RCC 7860 (cell line): ENCODE measurements around the gene TENM4.

Experiments
- DNase-seq: peaks from one replicate; pipeline ENCODE4 v3.0.0-alpha.2; 2015; ENCODE audit warnings: low spot score
- FAIRE-seq: peaks from 2 replicates; lab custom pipeline; 2012; peaks lifted over from hg19 to GRCh38; lab: Jason Lieb, UNC

Gene TENM4

DNA sequence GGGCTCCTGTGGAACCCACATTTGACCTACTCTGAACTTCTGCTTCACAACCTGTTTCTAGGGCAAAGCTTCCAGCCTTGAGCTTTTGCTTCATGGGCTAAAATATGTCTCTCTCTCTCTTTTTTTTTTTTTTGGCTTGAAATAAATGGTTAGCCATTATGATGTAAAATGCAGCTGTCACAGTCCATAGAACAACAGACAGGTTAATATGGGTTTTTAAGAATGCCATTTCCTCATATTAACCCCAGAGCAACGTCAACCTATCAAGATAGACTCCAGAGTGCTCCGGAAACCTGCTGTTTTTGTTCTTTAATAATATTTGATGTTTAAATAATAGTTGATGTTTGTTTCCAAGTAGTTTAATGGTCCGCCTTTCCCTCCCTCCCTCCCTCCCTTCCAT is 285.6 kb downstream of the TENM4 start:
- no peak for FAIRE-seq

DNA sequence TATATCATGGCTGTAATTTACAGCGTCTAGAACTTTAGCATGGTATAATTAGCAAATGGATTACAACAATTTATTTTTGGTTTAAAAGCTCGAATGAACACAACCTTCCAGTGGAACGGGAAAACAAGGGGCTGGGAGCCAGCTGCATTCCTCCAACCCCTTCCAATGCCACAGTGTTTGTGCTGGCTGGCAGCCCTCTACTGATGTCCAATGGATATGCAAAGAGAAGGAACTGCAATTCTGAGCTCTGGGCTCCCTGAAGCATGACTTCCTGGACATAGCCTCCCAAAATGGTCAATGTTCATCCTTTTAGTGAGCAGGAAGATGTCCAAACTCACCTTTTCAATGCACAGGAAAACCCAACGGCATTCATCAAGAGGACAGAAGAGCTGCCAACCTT is 288.3 kb downstream of the TENM4 start:
- no peak for DNase-seq
- no peak for FAIRE-seq

More for the DNA sequence above, 285.6 kb downstream of the TENM4 start:
- no peak for DNase-seq

DNA sequence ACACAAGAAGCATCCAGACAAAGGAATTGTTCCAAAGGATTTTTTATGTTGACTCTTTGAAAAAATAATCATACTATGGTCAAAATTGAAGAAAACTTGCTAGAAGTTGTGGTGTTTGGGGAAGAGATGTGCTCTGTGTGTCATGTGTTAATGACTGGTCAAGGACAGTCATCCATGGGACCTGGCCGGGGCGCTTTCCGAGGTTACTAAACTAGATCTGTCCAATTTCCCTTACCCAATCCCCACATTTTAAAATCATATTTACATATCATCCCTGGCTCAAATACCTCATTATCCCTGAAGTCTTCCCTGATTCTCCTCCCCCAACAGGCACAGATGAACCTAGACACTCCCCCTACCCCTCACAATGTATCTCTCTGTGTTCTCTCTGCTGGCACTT is 289.4 kb downstream of the TENM4 start:
- FAIRE-seq, result no peak
- no peak for DNase-seq

DNA sequence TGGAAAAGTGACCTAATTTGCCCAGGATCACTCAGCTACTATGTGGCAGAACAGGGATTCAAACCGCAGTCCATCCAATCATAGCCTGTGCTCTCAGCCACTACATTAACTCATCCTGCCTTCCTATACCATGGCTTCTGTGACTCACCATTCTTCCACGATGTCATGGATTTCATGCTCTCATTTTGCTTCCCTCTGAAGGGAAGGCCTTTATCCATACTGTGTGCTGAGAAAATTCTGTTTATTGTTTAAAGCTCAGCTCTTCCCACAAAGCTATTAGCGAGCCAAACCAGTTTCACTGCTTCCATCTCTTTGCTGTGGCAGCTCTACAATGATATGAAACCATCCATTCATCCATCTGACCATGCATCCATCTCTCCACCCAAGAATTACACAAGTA is 289.9 kb downstream of the TENM4 start:
- FAIRE-seq, result no peak
- peak; percentile 36 for DNase-seq

DNA sequence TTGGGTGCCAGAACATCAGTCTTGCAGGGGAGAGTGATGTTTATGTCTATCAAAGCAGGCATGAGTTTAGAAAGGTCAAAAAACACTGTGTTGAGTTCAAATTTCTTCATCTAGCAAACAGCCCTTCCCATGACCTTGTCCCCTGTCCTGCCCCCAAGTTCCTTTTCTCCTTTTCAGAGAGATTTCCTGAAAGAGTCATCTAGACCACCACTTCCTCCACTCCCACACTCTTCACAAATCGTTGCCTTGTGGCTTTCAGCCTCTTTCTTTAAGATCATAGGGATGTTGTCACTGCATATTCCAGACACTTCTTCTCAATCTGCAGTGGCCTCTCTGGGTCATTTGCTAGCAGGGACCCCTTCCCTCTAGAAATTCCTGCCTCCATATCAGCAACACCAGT is 290.5 kb downstream of the TENM4 start:
- FAIRE-seq, result no peak
- peak; percentile 11 for DNase-seq

DNA sequence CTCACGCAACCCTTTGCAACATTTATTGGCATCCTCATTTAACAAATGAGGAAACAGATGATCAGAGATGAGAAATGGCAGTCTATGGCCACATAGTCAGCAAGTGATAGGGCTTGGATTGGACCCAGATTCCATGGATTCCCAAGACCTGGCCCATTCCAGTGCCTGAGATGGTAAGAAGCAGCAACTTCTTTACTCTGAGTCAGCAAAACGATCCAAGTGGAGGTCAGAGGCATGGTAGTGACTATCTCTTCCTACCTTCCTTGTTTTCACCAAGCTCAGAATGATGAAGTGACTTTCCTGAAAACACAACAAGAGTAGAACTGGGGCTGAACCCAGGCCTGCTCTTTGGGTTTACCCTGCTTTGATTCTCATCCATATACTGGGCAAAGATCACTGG is 293.1 kb downstream of the TENM4 start:
- no peak for DNase-seq
- no peak for FAIRE-seq

DNA sequence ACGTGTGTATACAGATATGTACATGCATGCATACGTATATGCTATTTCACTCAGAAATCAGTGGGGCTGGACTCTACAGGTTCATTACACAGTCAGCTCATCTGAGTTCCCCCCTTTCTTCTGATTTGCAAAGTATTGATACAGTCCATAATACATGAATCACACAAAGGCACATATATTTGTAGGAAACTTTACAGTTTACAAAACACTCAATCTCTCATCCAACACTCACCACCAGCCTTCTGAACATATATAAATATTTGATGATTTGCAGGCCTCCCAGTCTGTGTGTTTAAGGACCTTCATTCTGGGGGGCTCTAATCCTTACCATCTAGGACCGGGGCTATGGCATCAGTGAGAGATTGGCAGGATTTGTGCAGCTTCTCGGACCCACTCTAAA is 293.8 kb downstream of the TENM4 start:
- DNase-seq, result no peak
- FAIRE-seq, result no peak

DNA sequence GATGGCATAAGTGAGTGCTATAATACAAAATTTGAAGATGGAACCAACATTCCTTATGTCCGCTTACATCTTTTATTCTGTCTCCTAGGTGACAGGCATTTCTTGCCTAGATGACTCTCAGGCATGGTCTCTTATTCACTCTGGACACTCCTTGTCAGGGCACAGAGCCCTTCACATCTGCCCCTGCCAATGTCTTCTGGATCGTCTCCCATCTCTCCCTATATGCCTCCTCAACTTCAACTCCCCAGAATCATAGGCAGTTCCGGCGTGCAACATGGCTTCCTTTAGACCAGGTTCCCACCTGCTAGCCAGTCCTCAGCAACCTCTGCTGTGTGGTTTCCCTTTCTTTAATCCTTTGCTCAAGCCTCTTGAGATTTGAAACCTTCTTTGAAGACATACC is 300.9 kb downstream of the TENM4 start:
- no peak for DNase-seq
- FAIRE-seq, result no peak

DNA sequence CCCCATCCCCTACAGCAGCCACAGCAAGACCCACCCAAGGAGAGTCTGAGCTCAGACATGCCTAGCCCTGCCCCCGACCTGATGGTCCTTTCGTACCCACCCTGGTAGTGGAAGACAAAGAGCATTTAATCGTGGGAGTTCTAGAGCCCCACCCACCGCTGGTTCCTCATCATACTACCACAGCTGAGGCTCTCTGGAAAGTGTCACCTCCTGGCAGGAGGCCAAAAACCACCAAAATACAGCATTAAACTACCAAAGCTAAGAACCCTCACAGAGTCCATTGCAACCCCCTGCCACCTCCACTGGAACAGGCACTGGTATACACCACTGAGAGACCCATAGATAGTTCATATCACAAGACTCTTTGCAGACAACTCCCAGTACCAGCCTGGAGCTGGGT is 311.1 kb downstream of the TENM4 start:
- FAIRE-seq (no peak), DNase-seq (no peak)

DNA sequence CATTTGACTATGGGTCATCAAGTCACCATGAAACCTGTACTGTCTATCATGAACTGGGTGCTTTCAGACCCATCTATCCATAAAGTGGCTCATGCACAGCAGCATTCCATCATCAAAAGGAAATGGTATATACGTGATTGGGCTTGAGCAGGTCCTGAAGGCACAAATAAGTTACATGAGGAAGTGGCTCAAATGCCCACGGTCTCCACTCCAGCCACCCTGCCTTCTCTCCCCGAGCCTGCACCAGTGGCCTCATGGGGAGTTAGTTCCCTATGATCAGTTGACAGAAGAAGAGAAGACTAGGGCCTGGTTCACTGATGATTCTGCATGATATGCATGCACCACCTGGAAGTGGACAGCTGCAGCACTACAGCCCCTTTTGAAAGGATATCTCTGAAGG is 312.5 kb downstream of the TENM4 start:
- DNase-seq (no peak), FAIRE-seq (no peak)

DNA sequence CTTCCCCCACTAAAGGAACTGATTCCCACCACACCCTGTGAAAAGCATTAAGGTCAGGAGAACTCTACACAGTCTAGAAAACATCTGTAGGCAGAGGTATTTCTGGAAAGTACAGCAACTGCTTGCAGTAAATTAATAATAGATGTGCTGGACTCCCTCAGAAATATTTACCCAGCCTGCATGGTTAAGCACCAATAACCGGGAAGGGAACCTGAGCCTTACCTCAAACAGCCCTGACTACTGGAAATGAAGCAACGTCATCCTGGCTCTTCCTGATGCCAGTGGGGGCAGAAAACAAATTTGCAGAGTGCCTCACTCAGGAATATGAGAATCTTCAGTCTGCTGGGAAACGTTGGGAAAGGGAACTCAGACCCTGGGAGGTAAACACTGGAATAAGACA is 318.1 kb downstream of the TENM4 start:
- FAIRE-seq (no peak), DNase-seq (no peak)

DNA sequence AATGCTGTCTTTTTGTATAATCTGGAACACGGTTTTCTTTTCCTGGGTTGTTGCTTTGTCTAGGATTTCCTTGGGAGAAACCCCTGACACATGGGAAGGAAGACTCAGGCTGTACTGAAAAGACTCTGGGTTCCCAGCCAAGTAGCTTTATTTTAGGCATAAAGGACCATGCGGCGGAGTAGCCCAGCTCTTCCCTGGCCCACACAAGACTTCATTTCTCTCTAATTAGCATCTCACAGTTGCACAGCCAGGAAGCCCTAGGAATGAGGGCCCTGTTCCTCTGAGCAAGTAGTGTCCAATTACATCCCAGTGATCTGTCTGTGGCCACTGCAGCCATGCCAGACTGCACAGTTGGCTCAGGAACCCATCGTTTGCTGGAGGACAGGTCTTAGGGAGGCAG is 319.5 kb downstream of the TENM4 start:
- DNase-seq (no peak), FAIRE-seq (no peak)

DNA sequence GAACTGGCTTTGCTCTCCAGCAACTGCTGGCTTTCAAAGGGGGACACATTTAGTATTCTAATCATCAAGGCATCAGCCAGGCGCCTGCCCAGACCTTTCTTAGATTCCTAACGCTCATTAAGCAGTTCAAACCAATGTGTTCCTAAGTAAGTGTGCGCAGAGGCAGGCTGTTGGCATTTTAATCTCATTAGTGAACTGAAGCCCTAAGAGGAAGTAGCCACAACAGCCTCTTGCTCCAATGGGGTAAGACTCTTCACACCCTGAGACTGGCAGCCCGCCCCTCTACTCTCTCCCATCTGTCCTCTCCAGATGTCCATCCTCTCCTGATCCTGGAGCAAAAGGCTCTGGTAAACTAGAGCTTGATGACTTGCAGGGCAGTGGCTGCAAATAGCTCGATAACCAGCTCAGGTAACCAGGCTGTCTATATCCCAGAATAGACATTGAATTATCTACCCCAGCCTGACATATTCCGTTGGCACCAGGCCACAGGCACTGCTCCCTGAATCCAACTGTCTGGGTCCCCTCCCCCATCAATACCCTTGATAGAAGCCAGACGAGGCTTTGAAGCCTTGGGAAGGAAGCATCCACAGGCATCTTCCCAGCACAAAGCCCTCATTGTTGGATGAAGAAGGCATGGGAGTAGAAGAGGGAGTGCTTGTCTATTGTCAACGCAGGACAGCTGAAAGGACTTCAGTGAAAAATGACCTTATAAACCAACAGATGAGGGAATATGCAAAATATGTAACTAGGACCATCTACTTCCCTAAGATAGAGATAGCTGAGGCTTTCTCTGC is 321.1 kb downstream of the TENM4 start:
- DNase-seq, result no peak

DNA sequence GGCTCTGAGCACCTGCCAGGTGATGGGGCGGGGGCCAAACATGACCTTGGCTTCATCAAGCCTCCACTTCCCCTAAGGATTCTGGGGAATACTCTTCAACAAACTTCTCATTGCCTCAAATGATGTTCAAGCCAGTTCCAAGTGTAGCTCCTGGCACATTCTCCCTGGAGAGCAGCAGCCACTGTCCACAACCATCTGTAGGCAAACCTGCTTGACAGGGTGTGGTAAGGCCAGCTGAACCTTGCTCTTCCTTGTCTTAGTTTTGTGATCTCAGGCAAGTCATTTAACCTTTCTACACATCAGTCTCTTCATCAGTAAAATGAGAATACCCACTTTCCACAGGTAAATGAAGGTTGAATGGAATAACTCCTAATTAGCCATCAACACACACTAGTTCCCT is 323.3 kb downstream of the TENM4 start:
- DNase-seq, result no peak
- FAIRE-seq, result no peak

More for the DNA sequence above, 321.1 kb downstream of the TENM4 start:
- no peak for FAIRE-seq

DNA sequence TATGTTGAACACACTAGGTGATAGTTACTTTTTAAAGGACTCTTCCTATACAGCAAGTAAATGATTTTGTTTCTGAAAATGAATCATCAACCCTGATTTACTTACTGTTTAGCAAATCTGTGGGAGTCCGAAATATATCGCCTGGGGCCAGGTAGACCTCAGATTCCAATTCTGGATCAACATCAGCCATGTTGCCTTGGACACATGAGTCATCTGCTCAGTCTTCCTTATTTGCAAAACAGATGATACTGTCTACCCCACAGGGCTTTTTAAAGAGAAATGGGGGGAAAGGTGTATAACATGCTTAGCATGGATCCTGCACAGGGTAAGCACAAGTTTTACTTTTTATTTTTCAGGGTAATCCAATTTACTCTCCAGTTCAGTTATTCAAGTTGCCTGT is 324.2 kb downstream of the TENM4 start:
- FAIRE-seq (no peak), DNase-seq (no peak)

DNA sequence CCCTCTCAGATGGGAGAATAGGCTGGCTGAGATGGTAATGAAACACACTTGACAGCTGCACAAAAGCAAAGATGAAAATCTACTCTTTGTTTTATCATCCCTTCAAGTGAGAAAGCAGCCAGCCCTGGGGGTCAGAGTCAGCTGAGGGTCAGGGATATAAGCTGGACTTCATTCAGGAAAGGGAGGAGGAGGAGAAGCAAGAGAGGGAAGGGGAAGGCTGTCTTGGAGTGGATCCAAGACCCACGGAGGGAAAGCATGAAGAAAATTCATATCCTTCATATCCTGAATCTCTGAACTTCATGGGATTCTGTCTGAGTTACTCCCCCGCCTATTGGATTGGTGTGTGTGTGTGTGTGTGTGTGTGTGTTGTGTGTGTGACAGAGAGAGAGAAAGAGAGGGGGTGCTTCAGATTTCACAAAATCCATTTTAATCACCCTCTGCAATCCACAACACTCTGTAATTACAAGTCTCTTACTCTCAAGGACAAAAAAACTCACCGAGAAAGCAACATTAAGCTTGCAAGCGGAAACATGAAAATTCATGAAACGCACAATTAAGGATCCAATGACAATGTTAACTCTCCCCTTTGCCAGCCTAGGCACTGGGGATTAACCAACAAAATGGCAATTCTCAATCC is 327.7 kb downstream of the TENM4 start:
- DNase-seq, result no peak
- no peak for FAIRE-seq

DNA sequence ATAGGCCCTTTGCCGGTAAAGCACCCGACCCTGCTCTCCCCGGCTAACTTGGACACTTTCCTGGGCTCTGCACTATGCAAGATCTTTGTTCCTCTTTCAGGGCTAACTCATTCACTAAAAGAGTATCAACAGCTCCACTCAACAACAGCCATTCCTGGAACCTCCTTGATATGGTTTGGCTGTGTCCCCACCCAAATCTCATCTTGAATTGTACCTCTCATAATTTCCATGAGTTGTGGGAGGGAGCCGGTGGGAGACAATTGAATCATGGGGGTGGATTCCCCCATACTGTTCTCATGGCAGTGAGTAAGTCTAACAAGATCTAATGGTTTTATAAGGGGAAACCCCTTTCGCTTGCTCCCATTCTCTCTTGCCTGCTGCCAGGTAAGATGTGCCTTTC is 330.0 kb downstream of the TENM4 start:
- no peak for DNase-seq
- FAIRE-seq, result no peak

DNA sequence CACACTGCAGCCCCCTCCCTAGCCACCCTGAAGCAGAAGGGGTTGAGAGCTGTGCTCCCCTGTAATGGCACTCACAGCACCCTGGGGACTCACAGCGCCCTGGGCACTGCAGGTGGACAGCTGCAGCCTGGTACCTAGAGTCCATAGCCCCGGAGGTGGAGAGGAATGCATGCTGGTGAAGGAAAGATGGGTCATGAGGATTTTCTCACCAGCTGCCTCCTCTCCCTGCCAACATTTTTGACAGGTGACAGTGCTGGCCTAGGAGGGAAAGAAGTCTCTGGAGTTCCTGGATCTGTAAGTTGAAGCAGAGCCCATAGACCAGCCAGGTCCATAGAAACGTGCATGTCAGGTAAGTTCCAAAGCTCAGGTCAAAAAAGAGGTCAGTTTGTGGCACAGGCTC is 330.5 kb downstream of the TENM4 start:
- FAIRE-seq (no peak), DNase-seq (no peak)

DNA sequence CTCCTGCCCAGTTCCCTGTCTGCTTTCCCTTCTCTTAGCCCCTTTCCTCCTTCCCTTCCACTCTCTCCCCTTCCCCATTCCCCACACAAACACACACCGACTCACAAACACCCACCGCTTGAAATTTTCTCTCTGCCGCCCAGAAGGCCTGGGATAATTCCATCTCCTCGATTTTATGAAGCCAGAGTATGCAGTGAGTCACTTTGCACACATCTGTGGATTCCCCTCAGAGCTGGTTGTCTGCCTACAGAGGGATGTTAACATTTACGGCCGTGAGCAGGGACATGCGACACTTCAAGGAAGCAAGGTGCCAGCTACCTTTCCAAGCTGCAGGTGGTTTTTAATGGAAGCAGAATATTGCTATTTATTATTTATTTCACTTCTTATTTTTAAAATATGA is 332.0 kb downstream of the TENM4 start:
- FAIRE-seq, result no peak

DNA sequence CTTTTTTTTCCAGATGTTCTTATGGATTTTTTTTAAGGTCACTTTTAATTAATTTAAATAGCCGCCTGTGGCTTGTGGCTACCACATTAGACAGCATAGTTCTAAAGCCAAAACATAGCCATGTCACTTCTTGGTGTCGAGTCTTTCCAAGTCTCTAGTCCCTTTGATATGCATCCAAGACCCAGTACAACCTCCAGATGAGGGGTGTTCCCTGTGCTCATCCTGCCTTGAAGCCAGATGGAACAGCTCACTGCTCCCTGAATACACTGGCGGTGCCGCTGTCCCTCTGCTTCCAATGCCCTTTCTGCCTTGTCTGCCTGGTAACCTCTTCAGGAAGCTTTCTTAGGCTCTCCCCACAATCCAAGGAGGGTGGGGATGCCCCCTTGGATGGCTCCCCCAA is 338.0 kb downstream of the TENM4 start:
- FAIRE-seq, result no peak
- no peak for DNase-seq

More for the DNA sequence above, 332.0 kb downstream of the TENM4 start:
- no peak for DNase-seq

DNA sequence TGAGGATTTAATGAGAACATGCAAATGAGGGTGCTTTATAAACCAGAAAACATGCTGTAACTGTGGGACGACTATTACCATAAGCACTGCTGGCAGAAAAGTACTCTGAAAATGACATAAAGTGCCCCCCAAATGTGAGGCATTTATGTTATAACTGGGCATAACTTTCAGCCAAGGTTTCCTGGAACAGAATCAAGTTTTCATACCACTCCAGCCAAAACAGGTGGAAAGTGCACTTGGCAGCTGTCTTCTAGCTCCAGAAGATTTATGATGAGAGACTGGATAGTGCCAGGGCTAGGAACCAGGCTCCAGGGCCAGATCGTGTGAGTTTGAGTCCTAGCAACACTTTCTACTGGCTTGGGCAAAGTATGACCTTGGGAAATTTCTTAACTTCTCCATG is 339.2 kb downstream of the TENM4 start:
- DNase-seq, result no peak
- no peak for FAIRE-seq

DNA sequence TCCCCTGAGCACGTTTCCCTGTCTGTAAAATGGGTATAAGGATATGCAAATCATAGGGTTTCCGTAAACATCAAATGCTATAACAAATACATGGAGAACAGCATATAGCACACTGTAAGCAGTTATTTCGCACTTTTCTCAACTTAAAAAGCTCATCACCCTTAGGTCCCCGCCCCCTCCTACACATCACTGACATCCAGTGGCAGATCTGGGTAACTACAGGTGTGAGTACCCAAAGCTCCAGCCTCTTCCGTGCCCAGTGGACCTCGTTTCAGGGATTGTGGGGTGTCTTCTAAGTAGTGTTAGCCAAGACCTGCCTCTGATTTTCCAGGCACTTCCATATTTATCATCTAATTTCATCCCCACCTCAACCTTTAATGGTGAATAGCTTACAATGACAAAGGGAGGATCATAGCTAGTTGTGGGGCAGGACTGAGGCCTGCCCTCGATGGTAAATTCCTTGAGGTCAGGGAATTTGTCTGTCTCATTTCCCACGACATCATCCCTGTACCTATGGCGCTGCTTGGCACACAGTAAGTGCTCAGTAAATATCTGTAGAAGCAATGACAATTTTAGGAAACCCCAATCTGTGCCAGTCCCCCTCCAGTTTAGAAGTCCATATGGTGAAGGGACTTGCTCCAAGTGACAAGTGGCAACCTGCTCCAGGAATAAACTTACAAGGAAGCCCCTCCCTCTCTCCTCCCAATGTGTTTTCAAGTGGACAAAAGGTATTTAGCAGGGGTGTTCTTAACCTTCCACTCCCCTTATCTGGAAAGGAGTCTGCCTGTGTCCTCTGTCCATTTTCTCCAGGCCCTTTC is 340.5 kb downstream of the TENM4 start:
- FAIRE-seq, result no peak

More for the DNA sequence above, 340.5 kb downstream of the TENM4 start:
- DNase-seq, result peak; percentile 17
